Osteocyte (in vitro differentiated cells): ENCODE measurements around the gene MMP25. TPM values are rescaled to one million over a fixed set of nuclear protein-coding genes. Genes with fewer than 3 reads are reported as not detected.
A peak's percentile ranks its signal among the peaks of the same experiment; 100 is the strongest.

Experiments used
- DNase-seq: peaks from one replicate; pipeline ENCODE4 v3.0.0; 2021; ENCODE audit warnings: mixed read lengths; ENCODE audit not compliant: unreplicated experiment; ENCODE audit errors: extremely low spot score
- H3K27ac Mint-ChIP-seq: one replicate; pipeline ENCODE4 v1.8.0; 2021; ENCODE audit warnings: mild to moderate bottlenecking, mixed read lengths; ENCODE audit not compliant: unreplicated experiment
- H3K27me3 Mint-ChIP-seq: one replicate; pipeline ENCODE4 v1.8.0; 2021; ENCODE audit warnings: mixed read lengths; ENCODE audit not compliant: unreplicated experiment
- H3K36me3 Mint-ChIP-seq: one replicate; pipeline ENCODE4 v1.8.0; 2021; ENCODE audit warnings: mixed read lengths; ENCODE audit not compliant: unreplicated experiment
- H3K4me1 Mint-ChIP-seq: one replicate; pipeline ENCODE4 v1.8.0; 2021; ENCODE audit warnings: mixed read lengths; ENCODE audit not compliant: unreplicated experiment
- H3K4me3 Mint-ChIP-seq: one replicate; pipeline ENCODE4 v1.8.0; 2021; ENCODE audit warnings: mild to moderate bottlenecking, moderate library complexity, mixed read lengths; ENCODE audit not compliant: unreplicated experiment
- H3K9me3 Mint-ChIP-seq: one replicate; pipeline ENCODE4 v1.8.0; 2021; ENCODE audit warnings: mixed read lengths; ENCODE audit not compliant: unreplicated experiment
- CTCF ChIP-seq: fragments of 200-600 bp; sonication (generic); IDR thresholded peaks from 2 replicates; pipeline ENCODE4 v1.5.0; 2021; ENCODE audit warnings: antibody characterized with exemption, mild to moderate bottlenecking, moderate library complexity
- total RNA-seq: library from RNA; stranded (reverse); gene quantifications from 2 replicates; pipeline ENCODE4 v1.2.1, GENCODE V29; 2021

MMP25 gene
- total RNA-seq, 1 donor from 2014 or later, result 3.0 TPM

DNA sequence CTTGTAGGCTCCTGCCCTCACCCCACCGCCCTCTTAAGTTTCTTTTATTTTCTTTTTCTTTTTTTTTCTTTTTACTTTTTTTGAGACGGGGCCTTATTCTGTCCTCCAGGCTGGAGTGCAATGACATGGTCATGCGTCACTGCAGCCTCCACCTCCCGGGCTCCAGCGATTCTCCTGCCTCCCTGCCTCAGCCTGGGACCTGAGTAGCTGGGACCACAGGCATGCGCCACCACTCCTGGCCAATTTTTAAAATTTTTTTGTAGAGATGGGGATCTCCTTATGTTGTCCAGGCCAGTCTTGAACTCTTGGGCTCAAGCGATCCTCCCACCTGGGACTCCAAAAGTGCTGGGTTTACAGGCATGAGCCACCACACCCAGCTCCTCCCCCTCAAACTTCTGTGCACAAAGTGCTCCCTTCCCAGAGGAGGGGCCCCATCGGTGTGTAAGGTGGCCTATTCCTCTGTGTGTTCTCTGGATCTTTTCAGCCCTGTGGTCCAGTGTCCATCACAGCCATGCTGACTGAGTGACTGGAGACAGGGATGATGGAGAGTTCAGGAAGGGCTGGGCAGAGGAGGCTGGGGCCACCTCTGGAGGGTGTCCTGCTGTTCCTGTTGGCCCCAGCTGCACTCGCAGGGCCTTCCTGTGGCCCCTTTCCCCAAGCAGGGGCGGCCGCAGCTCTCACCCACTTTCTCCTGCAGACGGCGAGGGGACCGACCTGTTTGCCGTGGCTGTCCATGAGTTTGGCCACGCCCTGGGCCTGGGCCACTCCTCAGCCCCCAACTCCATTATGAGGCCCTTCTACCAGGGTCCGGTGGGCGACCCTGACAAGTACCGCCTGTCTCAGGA is 10.2 kb downstream of the MMP25 start:
- H3K9me3 Mint-ChIP-seq, result no peaks in the 10 kb centered on the region
- H3K4me1 Mint-ChIP-seq, result peaks cover 15% of the 10 kb centered on the region
- no peak overlapping the region for H3K4me3 Mint-ChIP-seq
- no peaks in the 10 kb centered on the region for H3K27me3 Mint-ChIP-seq
- peaks cover 6% of the 10 kb centered on the region for H3K36me3 Mint-ChIP-seq
- H3K27ac Mint-ChIP-seq, result no peak overlapping the region
- no peak for TF ChIP-seq CTCF
- DNase-seq, result no peak

- no peaks in the 10 kb centered on the region for H3K27me3 Mint-ChIP-seq
- no peak overlapping the region for H3K27ac Mint-ChIP-seq
- H3K4me1 Mint-ChIP-seq, result peaks cover 15% of the 10 kb centered on the region
- no peak for TF ChIP-seq CTCF
- no peaks in the 10 kb centered on the region for H3K9me3 Mint-ChIP-seq
- H3K4me3 Mint-ChIP-seq, result peak overlapping the region; percentile 26
- peaks cover 6% of the 10 kb centered on the region for H3K36me3 Mint-ChIP-seq
- no peak for DNase-seq
These were observed 11.1 kb downstream of the MMP25 start for GRCh38 chr16:3057181-3058138.

GRCh38 chr16:3058139-3059030 is 12.0 kb downstream of the MMP25 start:
- peak overlapping the region; percentile 83 for H3K4me3 Mint-ChIP-seq
- peaks cover 6% of the 10 kb centered on the region for H3K36me3 Mint-ChIP-seq
- no peak for TF ChIP-seq CTCF
- H3K27me3 Mint-ChIP-seq, result no peaks in the 10 kb centered on the region
- peak overlapping the region; percentile 62 for H3K27ac Mint-ChIP-seq
- no peaks in the 10 kb centered on the region for H3K9me3 Mint-ChIP-seq
- H3K4me1 Mint-ChIP-seq, result peaks cover 15% of the 10 kb centered on the region
- no peak for DNase-seq

GRCh38 chr16:3059041-3059722 is 12.8 kb downstream of the MMP25 start:
- H3K27me3 Mint-ChIP-seq, result no peaks in the 10 kb centered on the region
- DNase-seq, result peak; percentile 97
- H3K36me3 Mint-ChIP-seq, result no peaks in the 10 kb centered on the region
- peak overlapping the region; percentile 71 for H3K27ac Mint-ChIP-seq
- no peaks in the 10 kb centered on the region for H3K9me3 Mint-ChIP-seq
- peak overlapping the region; percentile 83 for H3K4me3 Mint-ChIP-seq
- peak; percentile 91 for TF ChIP-seq CTCF
- H3K4me1 Mint-ChIP-seq, result peaks cover 15% of the 10 kb centered on the region
